ENCODE results near the gene SDCBP2.

DNA sequence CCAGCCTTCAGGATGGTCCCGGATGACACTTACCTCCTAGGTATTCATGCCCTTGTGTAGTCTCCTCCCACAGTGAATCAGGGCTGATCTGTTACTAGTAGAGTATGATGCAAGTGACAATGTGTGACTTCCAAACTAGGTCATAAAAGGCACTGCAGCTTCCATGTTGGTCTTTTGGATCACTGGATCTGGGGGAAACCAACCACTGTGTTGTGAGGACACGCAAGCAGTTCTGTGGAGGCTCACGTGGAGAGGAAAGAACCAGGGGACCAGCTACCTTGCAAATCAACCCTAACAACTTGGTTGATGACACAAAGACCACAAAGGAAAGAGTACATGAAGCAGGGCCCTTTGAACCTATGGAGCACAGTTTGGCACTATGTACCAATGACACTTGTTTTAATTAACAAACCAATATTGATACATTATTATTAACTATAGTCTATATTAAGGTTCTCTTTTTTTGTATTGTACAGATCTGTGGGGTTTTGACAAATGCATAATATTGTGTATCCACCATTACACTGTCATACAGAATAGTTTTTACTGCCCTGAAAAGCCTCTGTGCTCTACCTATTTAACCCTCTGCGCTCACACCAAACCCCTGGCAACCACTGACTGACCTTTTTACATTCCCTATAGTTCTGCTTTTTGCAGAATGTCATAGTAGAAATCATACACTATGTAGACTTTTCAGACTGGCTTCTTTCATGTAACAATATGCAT lies 16.3 kb upstream of the SDCBP2 start:
- TF ChIP-seq, protein P1, sequence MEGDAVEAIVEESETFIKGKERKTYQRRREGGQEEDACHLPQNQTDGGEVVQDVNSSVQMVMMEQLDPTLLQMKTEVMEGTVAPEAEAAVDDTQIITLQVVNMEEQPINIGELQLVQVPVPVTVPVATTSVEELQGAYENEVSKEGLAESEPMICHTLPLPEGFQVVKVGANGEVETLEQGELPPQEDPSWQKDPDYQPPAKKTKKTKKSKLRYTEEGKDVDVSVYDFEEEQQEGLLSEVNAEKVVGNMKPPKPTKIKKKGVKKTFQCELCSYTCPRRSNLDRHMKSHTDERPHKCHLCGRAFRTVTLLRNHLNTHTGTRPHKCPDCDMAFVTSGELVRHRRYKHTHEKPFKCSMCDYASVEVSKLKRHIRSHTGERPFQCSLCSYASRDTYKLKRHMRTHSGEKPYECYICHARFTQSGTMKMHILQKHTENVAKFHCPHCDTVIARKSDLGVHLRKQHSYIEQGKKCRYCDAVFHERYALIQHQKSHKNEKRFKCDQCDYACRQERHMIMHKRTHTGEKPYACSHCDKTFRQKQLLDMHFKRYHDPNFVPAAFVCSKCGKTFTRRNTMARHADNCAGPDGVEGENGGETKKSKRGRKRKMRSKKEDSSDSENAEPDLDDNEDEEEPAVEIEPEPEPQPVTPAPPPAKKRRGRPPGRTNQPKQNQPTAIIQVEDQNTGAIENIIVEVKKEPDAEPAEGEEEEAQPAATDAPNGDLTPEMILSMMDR (IDR thresholded peaks at IDR 0.05), result no peak
- TF ChIP-seq POLR2A (IDR thresholded peaks at IDR 0.05), result no peak
- TF ChIP-seq POLR2AphosphoS5 (IDR thresholded peaks at IDR 0.05), result no peak
- TF ChIP-seq EP300 (IDR thresholded peaks at IDR 0.05; ENCODE audit: low read depth), result no peak
